Left ventricle myocardium inferior (tissue), 1 donor: ENCODE results near the gene SSBP2. TPM values are rescaled to one million over a fixed set of nuclear protein-coding genes. Genes with fewer than 3 reads are reported as not detected.
"Not testable (repeated sequence)": the region's sequence is repeated elsewhere in the genome, so short reads cannot be mapped to it uniquely, and the experiment has no call there.

Source experiments
- DNase-seq: peaks from one replicate; pipeline ENCODE4 v3.0.0-alpha.2; 2020
- H3K27ac ChIP-seq: fragments of 200-600 bp; replicated peaks from 2 replicates; pipeline ENCODE4 v1.8.0; 2021
- H3K27me3 ChIP-seq: fragments of 200-600 bp; 2 replicates; pipeline ENCODE4 v1.8.0; 2021; ENCODE audit warnings: low read depth
- H3K36me3 ChIP-seq: fragments of 200-600 bp; 2 replicates; pipeline ENCODE4 v1.8.0; 2021
- H3K4me1 ChIP-seq: fragments of 200-600 bp; 2 replicates; pipeline ENCODE4 v1.8.0; 2021
- H3K4me3 ChIP-seq: fragments of 200-600 bp; 2 replicates; pipeline ENCODE4 v1.8.0; 2021; ENCODE audit warnings: mild to moderate bottlenecking, moderate library complexity
- H3K9me3 ChIP-seq: fragments of 200-600 bp; replicated peaks from 2 replicates; pipeline ENCODE4 v1.8.0; 2021
- intact Hi-C: fragments of 100-400 bp; cut with micrococcal nuclease; formaldehyde crosslinking; loops from one replicate; pipeline ENCODE4 v1.11.0; 2022
- total RNA-seq: library from RNA; stranded (reverse); fragmentation: NEBNext Ultra II Directional; extraction: Animal tissue kit (Norgen Biotek cat#: 25700); gene quantifications from one replicate; pipeline ENCODE4 v1.2.1, GENCODE V29; 2021
- TF ChIP-seq, protein P1 (sequence below): fragments of 200-600 bp; IDR thresholded peaks from 2 replicates; pipeline ENCODE4 v1.8.0; 2021; ENCODE audit warnings: antibody characterized with exemption, mild to moderate bottlenecking, borderline replicate concordance
- donor health status: DM: no; HTN: yes; CAD: no; lungs with severe emphysema.

Gene SSBP2
- total RNA-seq, 1 donor from 2014 or later = 40.7 TPM

DNA sequence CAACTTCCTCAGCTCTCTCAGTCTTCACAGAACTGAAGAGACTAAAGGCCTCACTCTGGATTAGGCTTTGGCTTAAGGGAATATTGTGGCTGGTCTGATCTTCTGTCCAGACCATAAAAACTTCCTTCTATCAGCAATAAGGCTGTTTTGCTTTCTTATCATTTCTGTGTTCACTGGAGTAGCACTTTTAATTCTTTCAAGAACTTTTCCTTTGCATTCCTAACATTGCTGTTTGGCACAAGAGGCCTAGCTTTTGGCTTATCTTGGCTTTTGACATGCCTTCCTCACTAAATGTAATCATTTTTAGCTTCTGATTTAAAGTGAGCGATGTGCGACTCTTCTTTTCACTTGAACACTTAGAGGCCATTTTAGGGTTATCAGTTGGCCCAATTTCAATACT, 268.3 kb downstream of the SSBP2 start:
- no peak overlapping the region for H3K4me3 ChIP-seq
- H3K27ac ChIP-seq = no peak overlapping the region
- DNase-seq = no peak
- H3K36me3 ChIP-seq = no peaks in the 10 kb centered on the region
- H3K27me3 ChIP-seq = no peaks in the 10 kb centered on the region
- intact Hi-C loops = no loop called here
- H3K4me1 ChIP-seq = no peaks in the 10 kb centered on the region
- TF ChIP-seq, protein P1, sequence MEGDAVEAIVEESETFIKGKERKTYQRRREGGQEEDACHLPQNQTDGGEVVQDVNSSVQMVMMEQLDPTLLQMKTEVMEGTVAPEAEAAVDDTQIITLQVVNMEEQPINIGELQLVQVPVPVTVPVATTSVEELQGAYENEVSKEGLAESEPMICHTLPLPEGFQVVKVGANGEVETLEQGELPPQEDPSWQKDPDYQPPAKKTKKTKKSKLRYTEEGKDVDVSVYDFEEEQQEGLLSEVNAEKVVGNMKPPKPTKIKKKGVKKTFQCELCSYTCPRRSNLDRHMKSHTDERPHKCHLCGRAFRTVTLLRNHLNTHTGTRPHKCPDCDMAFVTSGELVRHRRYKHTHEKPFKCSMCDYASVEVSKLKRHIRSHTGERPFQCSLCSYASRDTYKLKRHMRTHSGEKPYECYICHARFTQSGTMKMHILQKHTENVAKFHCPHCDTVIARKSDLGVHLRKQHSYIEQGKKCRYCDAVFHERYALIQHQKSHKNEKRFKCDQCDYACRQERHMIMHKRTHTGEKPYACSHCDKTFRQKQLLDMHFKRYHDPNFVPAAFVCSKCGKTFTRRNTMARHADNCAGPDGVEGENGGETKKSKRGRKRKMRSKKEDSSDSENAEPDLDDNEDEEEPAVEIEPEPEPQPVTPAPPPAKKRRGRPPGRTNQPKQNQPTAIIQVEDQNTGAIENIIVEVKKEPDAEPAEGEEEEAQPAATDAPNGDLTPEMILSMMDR = no peak
- H3K9me3 ChIP-seq = no peaks in the 10 kb centered on the region

DNA sequence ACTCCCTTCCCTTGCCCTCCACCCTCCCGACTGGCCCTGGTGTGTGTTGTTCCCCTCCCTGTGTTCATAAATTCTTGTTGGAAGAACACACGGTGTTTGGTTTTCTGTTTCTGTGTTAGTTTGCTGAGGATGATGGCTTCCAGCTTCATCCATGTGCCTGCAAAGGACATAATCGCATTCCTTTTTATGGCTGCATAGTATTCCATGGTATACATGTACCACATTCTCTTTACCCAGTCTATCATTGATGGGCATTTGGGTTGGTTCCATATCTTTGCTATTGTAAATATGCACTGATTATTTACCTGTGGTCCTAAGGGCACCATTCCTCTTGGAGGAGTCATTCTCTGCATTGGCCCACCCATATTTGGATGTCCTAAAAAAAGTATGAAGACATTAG, 277.5 kb downstream of the SSBP2 start:
- intact Hi-C loops, H3K9me3 ChIP-seq, DNase-seq: not testable (repeated sequence)

DNA sequence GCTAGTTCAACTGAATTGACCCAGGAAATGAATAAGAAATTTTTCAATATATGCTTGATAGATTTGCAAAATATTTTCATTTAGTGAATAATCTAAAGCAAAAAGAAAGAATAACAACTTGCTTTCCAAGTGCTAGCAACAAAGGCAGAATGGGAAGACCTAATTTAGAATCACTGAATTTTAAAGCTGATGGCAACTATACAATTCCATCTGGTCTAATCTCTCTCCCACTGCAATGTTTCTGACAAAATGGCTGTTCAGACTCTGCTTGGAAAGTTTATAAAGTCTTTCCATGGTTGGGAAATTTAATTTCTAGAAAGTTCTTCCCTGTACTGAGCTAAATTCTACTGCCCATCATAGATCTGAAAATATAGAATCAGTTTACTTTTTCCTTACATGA, 281.2 kb downstream of the SSBP2 start:
- Histone ChIP-seq H3K27me3 (no peaks in the 10 kb centered on the region), H3K4me3 (no peak overlapping the region), H3K9me3 (no peaks in the 10 kb centered on the region), H3K36me3 (peaks cover 31% of the 10 kb centered on the region), H3K27ac (no peak overlapping the region), H3K4me1 (no peaks in the 10 kb centered on the region)
- intact Hi-C loops = no loop called here
- TF ChIP-seq, protein P1 = no peak
- DNase-seq = no peak

More for the DNA sequence above, 277.5 kb downstream of the SSBP2 start:
- not testable (repeated sequence) for H3K4me1 ChIP-seq, H3K27me3 ChIP-seq, H3K27ac ChIP-seq, H3K4me3 ChIP-seq
- peaks cover 26% of the 10 kb centered on the region for H3K36me3 ChIP-seq

DNA sequence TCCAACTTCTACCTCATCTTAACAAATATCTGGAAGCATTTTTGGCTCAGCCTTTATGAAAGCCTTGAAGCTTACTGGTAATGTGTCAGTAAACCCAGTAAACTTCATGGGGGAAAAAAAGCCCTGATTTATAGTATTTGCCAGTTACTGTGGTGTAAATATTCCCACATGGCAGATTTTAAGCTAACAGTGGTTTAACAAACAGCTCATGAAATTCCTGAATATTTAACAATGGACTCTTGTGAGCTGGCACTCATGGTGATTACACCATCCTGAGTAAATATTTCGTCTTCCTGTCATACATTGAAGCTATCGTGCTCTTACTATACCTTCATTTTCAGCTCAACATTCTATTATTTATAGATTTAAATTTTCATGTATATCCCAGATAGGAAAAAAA, 300.0 kb downstream of the SSBP2 start:
- Histone ChIP-seq H3K27me3 (no peaks in the 10 kb centered on the region), H3K9me3 (no peaks in the 10 kb centered on the region), H3K4me1 (no peaks in the 10 kb centered on the region), H3K36me3 (peaks cover 22% of the 10 kb centered on the region), H3K4me3 (no peak overlapping the region), H3K27ac (no peak overlapping the region)
- intact Hi-C loops = no loop called here
- DNase-seq = no peak
- TF ChIP-seq, protein P1 = no peak

DNA sequence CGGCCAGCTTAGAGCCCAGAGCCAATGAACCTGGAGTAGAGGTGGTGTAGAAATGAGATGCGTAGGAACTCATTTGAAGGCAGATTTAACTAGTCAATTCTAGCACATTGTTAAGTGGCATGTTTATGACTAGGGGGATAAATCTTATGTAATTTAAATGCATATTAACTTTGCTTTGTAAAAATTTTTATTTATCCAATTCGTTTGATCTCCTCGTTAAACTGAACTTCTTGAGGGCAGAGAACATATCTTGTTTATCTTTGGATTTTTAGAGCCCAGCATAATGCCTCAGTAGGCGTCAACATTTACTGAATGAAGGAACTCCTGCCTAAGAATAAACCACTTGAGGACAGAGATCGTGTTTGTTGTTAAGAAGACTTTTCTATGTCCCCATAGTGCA, 315.9 kb downstream of the SSBP2 start:
- TF ChIP-seq, protein P1 = no peak

DNA sequence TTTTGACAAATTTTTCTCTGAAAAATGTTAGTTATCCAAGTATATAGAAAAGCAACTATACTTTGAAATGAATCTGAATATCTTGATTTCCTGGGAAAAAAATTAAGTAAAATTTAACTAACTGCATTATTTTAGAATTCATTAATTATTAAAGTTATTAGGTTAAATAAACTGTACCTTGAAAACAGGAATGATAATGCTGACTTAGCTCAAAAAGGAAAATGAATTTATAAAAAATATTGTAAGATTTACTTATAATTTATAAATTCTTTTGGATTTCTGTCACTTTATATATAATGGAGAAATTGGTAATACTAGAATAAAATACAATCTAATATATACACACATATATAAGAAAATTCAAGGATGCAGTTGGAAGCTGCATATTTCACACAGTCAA, 320.9 kb downstream of the SSBP2 start:
- intact Hi-C loops = loop anchor here (10.0 kb wide), 1 partner anchor 735 kb away; no protein-coding TSS in a partner anchor
- Histone ChIP-seq H3K4me1 (peaks cover 18% of the 10 kb centered on the region), H3K27me3 (no peaks in the 10 kb centered on the region), H3K4me3 (no peak overlapping the region), H3K27ac (no peak overlapping the region), H3K9me3 (no peaks in the 10 kb centered on the region), H3K36me3 (no peaks in the 10 kb centered on the region)
- DNase-seq = no peak
- TF ChIP-seq, protein P1 = no peak

More for the DNA sequence above, 315.9 kb downstream of the SSBP2 start:
- DNase-seq = no peak
- intact Hi-C loops = no loop called here
- Histone ChIP-seq H3K9me3 (no peaks in the 10 kb centered on the region), H3K4me1 (no peaks in the 10 kb centered on the region), H3K27ac (no peak overlapping the region), H3K36me3 (no peaks in the 10 kb centered on the region), H3K27me3 (no peaks in the 10 kb centered on the region), H3K4me3 (no peak overlapping the region)
